HG03432 (cell line): ENCODE results near the gene CUBN.
"Not testable (repeated sequence)": the region's sequence is repeated elsewhere in the genome, so short reads cannot be mapped to it uniquely, and the experiment has no call there.

ENCODE experiments used
- ATAC-seq: cut with Tn5 transposase; IDR thresholded peaks from one replicate; pipeline ENCODE4 v1.9.1; 2021; ENCODE audit warnings: mild to moderate bottlenecking, moderate library complexity; ENCODE audit not compliant: unreplicated experiment

Gene CUBN

DNA sequence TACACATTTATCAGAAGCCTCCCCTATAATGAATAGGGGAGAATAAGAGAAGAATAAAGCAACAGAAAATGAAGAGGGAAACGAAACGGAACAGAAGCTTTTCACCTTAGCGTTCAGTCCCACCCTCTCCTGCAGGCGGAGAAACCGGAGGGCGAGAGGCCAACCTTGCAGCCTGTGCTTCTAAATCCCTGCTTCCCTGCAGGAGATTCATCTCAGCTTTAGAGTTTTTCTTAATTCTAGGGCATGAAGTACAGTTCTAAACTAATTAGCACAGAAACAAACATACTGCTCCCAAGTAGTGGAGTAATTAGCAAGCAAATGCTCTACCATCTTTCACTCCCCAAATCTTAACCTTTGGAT is 107.2 kb downstream of the CUBN start:
- ATAC-seq, result no peak

DNA sequence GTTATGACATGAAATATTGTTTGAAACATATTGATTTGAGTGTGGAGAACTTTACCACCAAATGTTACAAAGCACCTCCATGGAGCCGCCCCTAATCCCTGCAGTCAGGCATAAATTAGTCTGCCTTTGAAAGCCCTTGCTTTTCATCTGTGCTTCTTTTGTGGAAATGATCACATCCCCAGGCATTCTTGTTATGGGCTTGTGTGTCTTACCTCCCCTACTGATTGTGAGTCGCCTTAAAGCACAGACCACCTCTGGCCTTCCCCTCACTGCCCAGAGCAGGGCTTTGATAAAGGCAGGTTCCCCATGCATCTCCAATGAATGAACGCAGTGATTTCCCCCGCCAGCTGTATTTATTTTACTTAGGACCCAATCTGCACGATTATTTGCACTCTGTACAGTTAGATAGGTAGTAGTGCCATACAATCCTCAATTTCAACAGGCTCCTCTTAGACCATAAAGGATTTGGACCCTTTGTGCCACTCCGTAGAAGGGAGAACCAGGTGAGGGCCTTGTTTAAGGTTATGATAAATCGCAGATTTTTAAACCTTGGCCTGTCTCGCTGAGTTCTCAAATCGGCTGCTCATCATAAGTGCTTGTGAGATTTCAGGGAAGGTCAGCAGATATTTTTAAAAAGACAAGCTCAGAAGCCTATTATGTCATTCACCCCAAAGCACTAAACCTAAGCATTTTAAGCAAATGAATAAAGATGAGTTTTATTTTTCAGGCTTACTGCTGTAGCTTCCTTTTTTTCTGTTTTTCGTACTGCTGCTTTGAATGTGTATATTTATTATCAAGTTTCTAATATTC is 107.8 kb downstream of the CUBN start:
- ATAC-seq, result no peak

GRCh38 chr10:17019696-17020095 is 109.9 kb downstream of the CUBN start:
- no peak for ATAC-seq

DNA sequence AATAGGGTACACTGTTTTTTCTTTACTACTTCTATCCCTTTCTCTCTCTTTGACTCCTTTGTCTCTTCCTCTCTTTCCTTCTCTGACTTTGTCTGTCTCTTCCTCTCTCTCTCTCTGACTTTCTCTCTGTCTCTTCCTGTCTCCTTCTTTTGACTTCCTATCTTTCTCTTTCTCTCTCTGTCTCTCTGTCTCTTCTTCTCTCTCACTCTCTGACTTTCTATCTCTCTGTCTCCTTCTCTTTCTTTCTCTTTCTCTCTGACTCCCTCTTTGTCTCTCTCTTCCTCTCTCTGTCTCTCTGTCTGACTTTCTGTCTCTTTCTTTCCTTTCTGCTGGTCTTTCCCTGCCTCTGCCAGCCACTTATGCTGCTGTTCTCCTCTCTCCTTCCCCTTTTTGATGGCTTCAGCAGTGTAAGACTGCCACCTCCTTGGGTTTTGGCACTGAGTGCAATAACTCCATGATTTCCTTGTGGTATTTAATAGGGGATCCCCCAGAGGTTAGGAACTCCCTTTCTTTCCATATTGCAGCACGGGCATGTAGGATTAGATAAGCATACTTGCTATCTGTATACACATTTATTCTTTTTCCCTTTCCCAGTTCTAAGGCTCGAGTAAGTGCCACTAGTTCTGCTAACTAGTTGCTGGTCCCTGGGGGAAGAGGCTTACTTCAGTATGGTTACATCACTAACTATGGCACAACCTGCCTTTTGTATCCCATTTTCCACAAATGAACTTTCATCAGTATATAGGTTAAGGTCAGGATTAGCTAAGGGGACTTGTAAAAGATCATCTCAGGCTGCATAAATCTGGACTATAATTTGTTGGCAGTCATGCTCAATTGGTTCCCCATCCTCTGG is 116.3 kb downstream of the CUBN start:
- not testable (repeated sequence) for ATAC-seq

- ATAC-seq, result not testable (repeated sequence)
Measured at GRCh38 chr10:17012731-17013130, 116.9 kb downstream of the CUBN start.

- ATAC-seq, result no peak
Measured at GRCh38 chr10:17010363-17011145, 119.1 kb downstream of the CUBN start.

- no peak for ATAC-seq
Measured at GRCh38 chr10:17009212-17009700, 120.4 kb downstream of the CUBN start.

- no peak for ATAC-seq
Measured at GRCh38 chr10:17007418-17007770, 122.2 kb downstream of the CUBN start.

GRCh38 chr10:17006631-17007417 is 122.8 kb downstream of the CUBN start:
- ATAC-seq, result no peak

- ATAC-seq, result no peak
Measured at GRCh38 chr10:17005621-17006566, 123.7 kb downstream of the CUBN start.

GRCh38 chr10:17004801-17005380 is 124.7 kb downstream of the CUBN start:
- no peak for ATAC-seq

DNA sequence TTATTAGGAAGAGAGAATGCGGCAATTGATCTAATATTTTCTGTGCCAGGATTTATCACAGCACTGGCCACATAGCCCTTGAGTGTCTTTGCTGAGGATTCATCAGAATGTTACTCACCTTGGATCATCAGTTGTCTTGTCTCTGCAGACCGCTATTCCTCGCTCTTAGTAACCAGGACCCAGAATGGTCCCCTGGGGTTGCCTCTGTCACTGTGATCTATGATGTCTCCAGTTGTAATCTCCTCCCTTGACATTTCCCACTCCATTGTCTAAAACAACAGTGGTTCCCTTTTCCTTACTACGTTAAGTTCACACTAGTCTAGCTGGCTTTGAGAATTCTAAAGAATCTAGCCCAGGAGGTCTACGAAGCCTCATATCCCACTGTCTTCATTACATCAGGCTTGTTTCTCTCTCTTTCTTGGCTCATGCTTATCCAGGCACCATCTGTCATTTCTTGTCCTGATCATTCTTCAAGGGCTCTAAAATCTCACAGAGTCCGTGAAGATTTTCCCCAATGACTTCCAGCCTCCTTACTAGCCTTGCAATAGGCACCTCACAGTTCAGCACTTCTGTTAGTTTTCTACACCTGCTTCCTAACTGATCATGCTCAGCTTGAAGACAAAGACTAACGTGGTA is 125.8 kb downstream of the CUBN start:
- no peak for ATAC-seq

DNA sequence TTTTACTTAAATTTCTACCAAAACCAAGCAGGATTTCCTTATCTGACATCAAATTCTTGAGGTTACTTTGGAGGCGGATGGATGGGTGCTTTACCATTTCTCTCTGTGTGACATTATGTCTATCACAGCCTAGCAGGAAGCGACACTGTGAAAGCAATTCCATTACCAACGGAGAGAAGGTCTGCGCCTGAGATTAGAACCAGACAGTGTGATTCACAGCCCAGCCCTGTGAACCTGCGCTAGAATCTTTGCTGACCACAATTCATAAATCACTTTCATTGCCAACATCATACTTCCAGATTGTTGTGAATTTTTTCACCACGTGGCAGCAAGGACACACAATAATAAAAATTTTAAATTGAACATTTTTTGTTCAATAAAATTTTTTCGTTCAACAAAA is 126.5 kb downstream of the CUBN start:
- ATAC-seq, result no peak

- ATAC-seq, result peak; percentile 80
Measured at GRCh38 chr10:17001961-17002749, 127.5 kb downstream of the CUBN start.

DNA sequence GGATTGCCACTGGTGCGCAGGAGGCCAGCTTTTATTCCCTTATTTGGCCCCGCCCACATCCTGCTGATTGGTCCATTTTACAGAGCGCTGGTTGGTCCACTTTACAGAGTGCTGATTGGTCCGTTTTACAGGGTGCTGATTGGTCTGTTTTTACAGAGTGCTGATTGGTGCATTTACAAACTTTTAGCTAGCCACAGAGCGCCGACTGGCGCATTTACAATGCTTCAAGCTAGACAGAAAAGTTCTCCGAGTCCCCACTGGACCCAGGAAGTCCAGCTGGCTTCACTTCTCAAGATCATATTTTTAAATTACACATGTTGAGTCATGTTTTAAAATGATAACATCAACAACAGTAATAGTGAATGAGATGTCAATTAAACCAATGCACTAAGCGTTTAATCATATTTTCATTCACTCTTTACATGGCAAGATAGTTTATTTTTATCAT is 128.3 kb downstream of the CUBN start:
- ATAC-seq, result no peak

GRCh38 chr10:16999665-17000451 is 129.8 kb downstream of the CUBN start:
- no peak for ATAC-seq

DNA sequence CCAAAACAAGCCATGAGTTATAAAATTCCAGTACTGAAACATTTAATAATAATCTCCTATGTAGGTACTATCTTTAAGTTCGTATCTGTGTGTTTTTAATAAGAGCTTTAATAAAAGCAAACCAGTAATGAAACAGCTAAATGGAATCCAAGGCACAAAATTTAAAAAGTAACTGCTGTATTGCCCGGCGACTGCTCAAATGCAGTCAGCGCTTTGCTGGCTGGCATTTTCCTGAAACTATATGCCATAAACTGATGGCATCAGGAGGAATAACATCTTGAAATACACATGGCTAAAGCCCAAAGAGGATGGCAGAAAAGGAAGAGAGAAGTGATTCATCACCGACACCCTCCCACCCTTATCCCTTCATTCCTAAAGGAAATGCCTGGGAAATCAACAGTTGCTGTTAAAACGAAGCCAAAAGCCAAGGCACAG is 133.1 kb downstream of the CUBN start:
- ATAC-seq, result no peak
